ENCODE measurements around the gene FMN1.

FMN1 gene

DNA sequence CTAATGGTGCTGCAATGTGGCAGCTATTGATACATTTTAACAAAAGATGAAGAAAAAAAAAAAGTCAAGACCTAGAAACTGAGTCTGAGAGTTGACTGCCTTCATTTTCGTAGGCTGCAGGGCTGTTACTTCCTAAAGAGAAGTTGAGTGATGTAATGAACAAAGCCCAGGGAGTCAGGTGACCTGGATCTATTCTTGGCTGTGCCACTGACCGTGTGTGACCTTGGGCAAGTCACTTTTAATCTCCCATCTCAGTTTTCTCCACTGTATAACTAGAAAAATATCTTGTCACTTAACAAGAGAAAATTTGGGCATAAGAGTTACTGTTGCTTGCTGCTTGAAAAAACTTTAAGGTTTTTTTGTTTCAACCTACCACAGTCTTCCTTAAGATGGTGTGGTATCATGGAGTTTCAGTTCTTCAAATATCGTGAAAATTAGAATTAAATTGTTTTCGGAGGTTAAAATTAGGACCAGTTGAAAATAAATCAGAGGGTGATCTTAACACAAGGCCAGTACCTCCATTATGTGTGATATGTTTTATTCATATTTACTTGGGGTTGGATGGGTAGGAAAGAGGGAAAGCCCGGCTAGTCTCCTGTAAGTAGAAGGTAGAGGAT, 5.8 kb downstream of the FMN1 start:
- H3K9me3 Mint-ChIP-seq = no peaks in the 10 kb centered on the region
- intact Hi-C loops (cut with micrococcal nuclease) = loop anchor here (10.0 kb wide), 1 partner anchor 54 kb away; no protein-coding TSS in a partner anchor
- peaks cover 21% of the 10 kb centered on the region for H3K27me3 Mint-ChIP-seq
- H3K4me1 Mint-ChIP-seq (ENCODE audit: low read depth) = peaks cover 19% of the 10 kb centered on the region
- no peak overlapping the region for H3K4me3 Mint-ChIP-seq
- no peaks in the 10 kb centered on the region for H3K36me3 Mint-ChIP-seq (ENCODE audit: low read depth)
- H3K27ac Mint-ChIP-seq = peak overlapping the region; percentile 41

DNA sequence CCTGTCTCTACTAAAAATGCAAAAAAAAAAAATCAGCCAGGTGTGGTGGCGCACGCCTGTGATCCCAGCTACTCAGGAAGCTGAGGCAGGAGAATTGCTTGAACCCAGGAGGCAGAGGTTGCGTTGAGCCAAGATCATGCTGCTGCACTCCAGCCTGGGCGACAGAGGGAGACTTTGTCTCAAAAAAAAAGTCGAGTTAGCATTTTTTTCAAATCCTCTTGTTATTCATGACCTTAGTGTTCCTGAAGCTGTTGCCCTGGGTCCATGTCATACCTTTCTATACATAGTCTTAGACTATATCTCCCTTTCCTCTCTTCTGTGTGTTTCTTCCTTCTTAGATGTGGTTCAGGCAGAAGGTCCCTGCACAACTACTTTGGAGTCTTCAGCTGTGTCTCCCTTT, 6.4 kb downstream of the FMN1 start:
- Mint-ChIP-seq H3K4me1 (ENCODE audit: low read depth) (peaks cover 17% of the 10 kb centered on the region), H3K9me3 (no peaks in the 10 kb centered on the region), H3K36me3 (ENCODE audit: low read depth) (no peaks in the 10 kb centered on the region), H3K27ac (no peak overlapping the region), H3K4me3 (no peak overlapping the region), H3K27me3 (peaks cover 15% of the 10 kb centered on the region)
- intact Hi-C loops (cut with micrococcal nuclease) = loop anchor here (10.0 kb wide), 1 partner anchor 53 kb away; no protein-coding TSS in a partner anchor

DNA sequence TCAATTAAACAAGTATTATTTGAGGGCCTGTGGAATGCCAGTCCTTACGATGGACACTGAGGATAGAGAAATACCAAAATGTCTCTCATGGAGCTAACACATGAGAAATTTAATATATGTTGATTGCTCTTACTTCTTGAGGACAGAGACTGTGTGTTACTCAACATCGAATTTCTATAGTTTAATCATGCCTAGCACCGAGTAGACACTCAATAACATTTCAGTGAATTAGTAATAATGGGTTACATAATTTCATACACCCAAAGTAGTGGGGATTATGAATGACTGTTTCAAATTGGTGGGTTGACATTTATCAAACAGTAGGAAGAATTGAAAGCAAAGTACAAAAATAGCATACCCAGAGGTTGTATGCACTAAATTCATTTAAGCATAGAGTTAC, 11.2 kb downstream of the FMN1 start:
- Mint-ChIP-seq H3K36me3 (ENCODE audit: low read depth) (no peaks in the 10 kb centered on the region), H3K9me3 (no peaks in the 10 kb centered on the region)
- intact Hi-C loops (cut with micrococcal nuclease) = loop anchor here (10.0 kb wide), 1 partner anchor 49 kb away; no protein-coding TSS in a partner anchor

DNA sequence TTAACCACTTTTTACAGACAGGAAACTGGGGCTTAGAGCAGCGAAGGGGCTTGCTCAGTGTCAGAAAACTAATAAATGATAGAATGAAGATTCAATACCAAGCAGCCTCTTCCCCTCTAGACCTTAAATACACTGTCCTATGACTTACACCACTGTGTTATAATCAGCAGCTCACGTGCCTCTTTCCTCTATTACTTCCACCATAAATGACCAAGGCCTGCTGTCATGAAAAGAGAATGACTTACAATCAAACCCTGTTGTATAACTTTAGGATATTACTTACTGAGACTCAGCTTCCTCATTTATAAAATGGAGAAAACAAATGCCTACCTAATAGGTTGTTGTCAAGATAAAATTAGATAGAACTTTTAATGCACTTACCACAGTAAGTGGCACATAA, 11.6 kb downstream of the FMN1 start:
- Mint-ChIP-seq H3K4me3 (no peak overlapping the region), H3K4me1 (ENCODE audit: low read depth) (peaks cover 10% of the 10 kb centered on the region)
- intact Hi-C loops (cut with micrococcal nuclease) = loop anchor here (10.0 kb wide), 1 partner anchor 48 kb away; no protein-coding TSS in a partner anchor

More for the DNA sequence above, 11.2 kb downstream of the FMN1 start:
- Mint-ChIP-seq H3K4me1 (ENCODE audit: low read depth) (peaks cover 13% of the 10 kb centered on the region), H3K27ac (no peak overlapping the region), H3K4me3 (no peak overlapping the region), H3K27me3 (no peaks in the 10 kb centered on the region)

DNA sequence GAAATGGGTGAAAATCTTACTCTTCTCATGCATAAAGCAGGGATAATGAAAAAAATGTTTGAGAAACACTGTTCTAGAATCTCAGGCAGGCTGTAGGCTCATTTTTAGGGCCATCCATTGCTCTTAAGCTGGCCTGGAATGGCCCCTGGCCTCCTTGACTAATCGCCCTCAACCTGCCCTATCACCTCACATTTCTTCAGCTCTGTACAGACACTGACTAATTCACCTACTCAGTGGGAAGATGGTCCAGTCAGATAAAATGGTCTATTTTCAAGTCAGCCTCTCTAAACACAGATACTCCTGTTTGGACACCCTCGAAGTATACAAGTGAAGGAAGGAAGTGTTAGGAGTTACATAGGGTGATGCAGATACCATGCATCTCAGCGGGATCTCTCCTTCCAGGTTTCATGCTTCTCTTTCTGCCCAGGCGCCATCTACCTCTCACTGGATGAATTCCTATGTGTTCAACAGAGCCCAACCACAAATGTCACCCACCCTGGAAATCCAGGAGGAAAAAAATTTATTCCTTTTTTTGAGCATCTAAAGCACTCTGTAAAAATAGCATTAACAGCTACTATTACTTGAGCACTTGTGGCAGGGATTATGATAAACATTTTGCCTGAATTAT, 12.1 kb downstream of the FMN1 start:
- intact Hi-C loops (cut with micrococcal nuclease) = loop anchor here (10.0 kb wide), 1 partner anchor 48 kb away; no protein-coding TSS in a partner anchor

More for the DNA sequence above, 11.6 kb downstream of the FMN1 start:
- Mint-ChIP-seq H3K9me3 (no peaks in the 10 kb centered on the region), H3K27ac (no peak overlapping the region), H3K27me3 (no peaks in the 10 kb centered on the region), H3K36me3 (ENCODE audit: low read depth) (no peaks in the 10 kb centered on the region)

DNA sequence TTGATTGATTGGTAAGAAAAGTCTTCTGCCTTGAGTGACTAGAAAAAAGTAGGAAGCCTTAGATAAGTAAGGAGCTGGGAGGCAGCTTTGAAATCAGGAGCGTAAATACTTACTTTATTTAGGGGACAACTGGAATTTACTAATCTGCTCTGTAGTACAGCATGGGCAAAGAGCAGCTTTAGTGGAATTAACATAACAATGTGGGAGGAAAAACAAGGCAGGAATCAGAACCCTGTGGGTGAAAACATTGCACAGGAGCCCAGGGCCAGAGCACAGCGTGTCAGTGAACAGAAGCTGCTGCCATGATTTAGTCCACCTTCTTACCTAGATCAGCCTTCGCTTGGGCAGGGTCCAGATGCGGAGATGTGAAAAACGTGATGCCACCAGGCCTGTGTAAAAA, 14.6 kb downstream of the FMN1 start:
- Mint-ChIP-seq H3K9me3 (no peaks in the 10 kb centered on the region), H3K4me3 (no peak overlapping the region), H3K27ac (no peak overlapping the region), H3K36me3 (ENCODE audit: low read depth) (no peaks in the 10 kb centered on the region), H3K4me1 (ENCODE audit: low read depth) (peaks cover 5% of the 10 kb centered on the region), H3K27me3 (peaks cover 1% of the 10 kb centered on the region)
- intact Hi-C loops (cut with micrococcal nuclease) = loop anchor here (10.0 kb wide), 1 partner anchor 45 kb away; no protein-coding TSS in a partner anchor

More for the DNA sequence above, 12.1 kb downstream of the FMN1 start:
- Mint-ChIP-seq H3K27me3 (peaks cover 1% of the 10 kb centered on the region), H3K9me3 (no peaks in the 10 kb centered on the region), H3K27ac (no peak overlapping the region), H3K4me3 (no peak overlapping the region), H3K36me3 (ENCODE audit: low read depth) (no peaks in the 10 kb centered on the region), H3K4me1 (ENCODE audit: low read depth) (peaks cover 9% of the 10 kb centered on the region)

DNA sequence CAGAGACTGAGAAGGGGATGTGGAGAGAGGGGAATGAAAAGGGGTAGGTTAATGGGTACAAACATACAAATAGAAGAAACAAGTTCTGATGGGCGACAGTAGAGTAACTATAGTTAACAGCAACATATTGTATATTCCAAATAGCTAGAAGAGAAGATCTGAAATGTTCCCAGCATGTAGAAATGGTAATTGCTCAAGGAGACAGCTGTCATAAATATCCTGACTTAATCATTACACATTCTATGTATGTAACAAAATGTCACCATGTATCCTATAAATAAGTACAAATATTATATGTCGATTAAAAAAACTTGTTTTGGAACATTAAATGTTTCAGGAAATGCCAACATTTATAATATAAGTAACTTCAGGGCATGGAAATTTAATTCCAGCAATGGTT, 23.3 kb downstream of the FMN1 start:
- intact Hi-C loops (cut with micrococcal nuclease) = no loop called here
- H3K9me3 Mint-ChIP-seq = no peaks in the 10 kb centered on the region
- H3K36me3 Mint-ChIP-seq (ENCODE audit: low read depth) = no peaks in the 10 kb centered on the region
- H3K4me3 Mint-ChIP-seq = no peak overlapping the region
- H3K27me3 Mint-ChIP-seq = peaks cover 8% of the 10 kb centered on the region
- no peak overlapping the region for H3K27ac Mint-ChIP-seq
- H3K4me1 Mint-ChIP-seq (ENCODE audit: low read depth) = no peaks in the 10 kb centered on the region

DNA sequence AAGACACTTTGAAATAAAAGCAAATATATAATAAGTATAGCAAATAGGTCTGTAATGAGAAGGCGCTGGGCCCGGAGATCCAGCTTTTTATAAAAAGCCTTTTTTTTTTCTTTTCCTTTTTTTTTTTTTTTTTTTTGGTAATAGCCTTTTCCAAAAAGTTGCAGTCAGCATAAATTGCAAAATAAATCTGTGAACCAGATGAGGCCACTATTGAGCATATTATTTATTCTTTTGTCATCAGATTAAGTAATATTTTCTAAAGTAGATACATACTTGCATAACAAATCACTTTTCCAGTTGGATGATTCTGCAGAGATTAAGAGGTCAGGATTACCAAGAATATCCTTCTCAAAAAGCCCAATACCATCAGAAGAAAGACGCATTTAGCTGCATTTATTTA, 24.9 kb downstream of the FMN1 start:
- Mint-ChIP-seq H3K9me3 (no peaks in the 10 kb centered on the region), H3K4me1 (ENCODE audit: low read depth) (no peaks in the 10 kb centered on the region), H3K36me3 (ENCODE audit: low read depth) (no peaks in the 10 kb centered on the region), H3K27me3 (peaks cover 8% of the 10 kb centered on the region), H3K27ac (no peak overlapping the region), H3K4me3 (no peak overlapping the region)
- intact Hi-C loops (cut with micrococcal nuclease) = no loop called here

DNA sequence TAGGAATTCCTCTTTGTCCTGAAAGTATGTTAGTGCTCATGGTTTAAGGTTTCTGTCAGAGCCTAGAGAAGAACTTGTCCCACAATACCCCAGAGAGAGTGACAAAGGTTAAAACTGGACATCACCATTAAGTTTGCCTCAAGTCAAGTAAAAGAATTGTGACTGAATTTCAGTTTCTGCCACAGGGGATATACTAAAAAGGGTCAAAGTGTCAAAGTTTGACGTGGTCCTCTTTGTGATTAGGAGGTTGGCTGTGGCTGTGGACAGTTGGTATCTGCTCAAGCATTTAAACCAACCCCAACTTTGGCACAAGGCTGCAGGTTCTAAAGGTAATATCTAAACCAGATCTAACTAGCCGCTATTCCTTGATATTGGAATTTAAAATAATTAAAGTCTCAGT, 26.1 kb downstream of the FMN1 start:
- no peak overlapping the region for H3K27ac Mint-ChIP-seq
- no peaks in the 10 kb centered on the region for H3K9me3 Mint-ChIP-seq
- intact Hi-C loops (cut with micrococcal nuclease) = no loop called here
- H3K4me3 Mint-ChIP-seq = no peak overlapping the region
- H3K4me1 Mint-ChIP-seq (ENCODE audit: low read depth) = peaks cover 7% of the 10 kb centered on the region
- H3K36me3 Mint-ChIP-seq (ENCODE audit: low read depth) = no peaks in the 10 kb centered on the region
- peaks cover 8% of the 10 kb centered on the region for H3K27me3 Mint-ChIP-seq

DNA sequence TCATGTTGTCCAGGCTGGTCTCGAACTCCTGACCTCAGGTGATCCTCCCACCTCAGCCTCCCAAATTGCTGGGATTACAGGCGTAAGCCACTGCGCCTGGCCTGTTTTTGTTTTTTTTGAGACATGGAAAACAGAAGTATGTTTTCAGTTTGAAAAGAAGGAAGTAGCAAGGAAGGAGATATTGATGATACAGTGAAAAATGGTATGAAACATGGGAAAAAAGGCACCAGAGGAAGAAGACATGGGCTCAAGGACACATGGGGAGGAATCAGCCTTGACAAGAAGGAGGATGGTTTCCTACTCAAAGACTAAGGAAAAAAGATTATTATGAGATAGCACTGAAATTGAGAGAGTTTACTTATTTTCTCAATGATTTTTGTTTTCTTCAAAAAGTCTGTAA, 30.7 kb downstream of the FMN1 start:
- Mint-ChIP-seq H3K27ac (peak overlapping the region; percentile 54), H3K27me3 (peaks cover 5% of the 10 kb centered on the region), H3K4me3 (no peak overlapping the region), H3K4me1 (ENCODE audit: low read depth) (peaks cover 41% of the 10 kb centered on the region), H3K36me3 (ENCODE audit: low read depth) (no peaks in the 10 kb centered on the region), H3K9me3 (no peaks in the 10 kb centered on the region)
- intact Hi-C loops (cut with micrococcal nuclease) = no loop called here

DNA sequence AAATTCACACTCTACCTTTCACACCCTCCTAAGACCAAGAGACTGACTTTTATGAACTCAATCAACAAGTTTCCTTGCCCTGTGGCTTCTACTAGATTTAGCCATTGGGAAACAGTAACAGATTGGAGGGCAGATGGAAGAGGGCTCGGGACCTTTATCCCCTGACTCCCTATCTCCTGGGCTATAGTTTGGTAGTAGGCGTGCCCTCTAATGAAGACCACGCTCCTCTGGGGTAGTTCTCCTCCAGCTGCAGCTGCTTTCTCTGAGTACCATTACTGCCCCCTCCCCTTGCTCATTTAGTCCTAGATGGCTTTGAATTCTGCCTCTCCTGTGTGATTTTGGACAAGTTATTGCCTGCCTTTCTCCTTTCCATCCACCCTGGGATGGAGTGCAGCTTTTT, 33.3 kb downstream of the FMN1 start:
- Mint-ChIP-seq H3K9me3 (no peaks in the 10 kb centered on the region), H3K4me1 (ENCODE audit: low read depth) (peaks cover 54% of the 10 kb centered on the region), H3K27me3 (no peaks in the 10 kb centered on the region), H3K27ac (peak overlapping the region; percentile 7), H3K36me3 (ENCODE audit: low read depth) (no peaks in the 10 kb centered on the region), H3K4me3 (no peak overlapping the region)
- intact Hi-C loops (cut with micrococcal nuclease) = no loop called here

DNA sequence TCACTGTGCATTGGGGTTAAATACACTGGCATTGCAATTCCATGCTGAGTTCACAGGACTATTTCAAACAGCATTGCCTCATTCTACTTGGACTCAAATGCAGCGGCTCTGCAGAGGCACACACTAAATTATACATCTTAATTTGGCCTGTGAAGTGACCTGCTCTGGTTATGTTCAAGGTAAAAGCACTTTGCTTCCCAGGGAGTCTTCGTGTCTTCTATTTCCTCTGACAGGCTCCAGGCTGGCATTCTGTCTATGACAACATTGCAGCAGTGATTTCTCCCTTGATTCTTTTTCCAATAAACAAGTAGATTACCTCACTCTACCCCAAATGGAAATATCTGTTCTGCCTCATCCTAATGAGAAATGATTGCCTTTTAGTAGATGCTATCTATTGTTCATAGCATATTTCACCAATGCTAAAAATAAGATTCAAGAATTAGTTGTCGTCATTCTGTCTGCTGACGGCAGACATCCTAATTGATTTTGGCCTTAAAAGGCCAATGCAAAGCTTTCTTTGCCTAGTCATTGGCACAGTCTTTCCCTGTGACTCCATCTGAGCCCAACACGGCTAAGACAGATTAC, 33.8 kb downstream of the FMN1 start:
- H3K4me3 Mint-ChIP-seq = no peak overlapping the region
- no peaks in the 10 kb centered on the region for H3K36me3 Mint-ChIP-seq (ENCODE audit: low read depth)
- H3K27ac Mint-ChIP-seq = peak overlapping the region; percentile 20
- peaks cover 59% of the 10 kb centered on the region for H3K4me1 Mint-ChIP-seq (ENCODE audit: low read depth)
- H3K27me3 Mint-ChIP-seq = no peaks in the 10 kb centered on the region
- intact Hi-C loops (cut with micrococcal nuclease) = no loop called here
- no peaks in the 10 kb centered on the region for H3K9me3 Mint-ChIP-seq

DNA sequence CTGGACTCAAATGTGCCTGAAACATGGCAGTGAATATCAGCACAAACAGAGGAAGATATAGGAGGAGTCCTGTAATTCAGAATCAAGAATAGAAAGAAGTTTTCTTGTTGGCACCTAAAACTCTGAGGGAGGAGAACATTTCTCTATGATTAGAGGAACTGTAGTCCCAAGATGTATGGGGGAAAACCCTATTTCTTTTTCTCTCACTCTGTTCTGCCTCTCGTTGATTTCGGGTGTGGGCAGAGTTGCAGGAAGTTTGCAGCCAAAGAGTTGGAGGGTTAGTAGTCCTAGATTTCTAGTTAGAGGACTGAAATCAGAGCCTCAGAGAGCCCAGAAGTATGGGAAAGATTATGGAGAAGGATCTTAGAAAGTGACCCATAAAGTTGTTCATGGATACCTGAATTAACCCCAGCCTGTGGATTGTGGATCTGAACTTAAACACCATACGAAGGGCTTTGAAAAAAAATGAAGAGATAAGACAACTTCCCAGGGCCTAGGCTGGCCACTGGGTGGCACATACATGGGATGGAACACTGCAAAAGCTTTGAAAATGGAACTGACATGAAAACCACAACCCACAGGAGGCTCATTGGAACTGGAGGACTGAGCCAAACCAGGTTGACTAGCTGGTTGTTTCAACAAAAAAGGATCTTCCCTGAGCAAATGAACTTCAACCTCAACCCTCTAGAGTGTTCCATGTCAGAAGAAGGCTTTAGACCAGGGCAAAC, 34.6 kb downstream of the FMN1 start:
- intact Hi-C loops (cut with micrococcal nuclease) = loop anchor here (10.0 kb wide), 1 partner anchor 1175 kb away; the partner anchor contains the start of gene SLC12A6

DNA sequence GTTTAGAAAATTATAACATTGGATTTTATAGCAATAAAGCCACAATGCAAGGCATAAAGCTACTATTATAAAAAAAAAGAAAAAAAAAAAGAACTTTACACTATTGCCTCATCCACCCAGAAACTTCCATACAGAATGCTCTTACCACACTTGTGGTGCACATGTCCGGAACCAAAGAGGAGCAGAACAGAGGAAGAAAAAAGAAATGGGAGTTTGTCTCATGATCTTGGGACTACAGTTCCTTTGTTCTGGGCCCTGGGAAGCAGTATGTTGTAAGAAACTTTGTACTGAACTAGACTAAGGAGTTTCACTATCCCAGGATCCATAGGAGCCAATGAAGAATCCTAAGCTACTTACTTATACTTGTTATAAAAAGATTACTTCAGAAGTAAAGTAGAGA, 36.1 kb downstream of the FMN1 start:
- H3K27me3 Mint-ChIP-seq = no peaks in the 10 kb centered on the region
- H3K27ac Mint-ChIP-seq = peak overlapping the region; percentile 25
- H3K9me3 Mint-ChIP-seq = no peaks in the 10 kb centered on the region
- intact Hi-C loops (cut with micrococcal nuclease) = loop anchor here (10.0 kb wide), 1 partner anchor 1176 kb away; the partner anchor contains the start of gene SLC12A6
- peaks cover 75% of the 10 kb centered on the region for H3K4me1 Mint-ChIP-seq (ENCODE audit: low read depth)
- H3K4me3 Mint-ChIP-seq = no peak overlapping the region
- H3K36me3 Mint-ChIP-seq (ENCODE audit: low read depth) = no peaks in the 10 kb centered on the region

More for the DNA sequence above, 34.6 kb downstream of the FMN1 start:
- H3K27me3 Mint-ChIP-seq = no peaks in the 10 kb centered on the region
- H3K36me3 Mint-ChIP-seq (ENCODE audit: low read depth) = no peaks in the 10 kb centered on the region
- peaks cover 67% of the 10 kb centered on the region for H3K4me1 Mint-ChIP-seq (ENCODE audit: low read depth)
- peak overlapping the region; percentile 20 for H3K27ac Mint-ChIP-seq
- H3K9me3 Mint-ChIP-seq = no peaks in the 10 kb centered on the region
- no peak overlapping the region for H3K4me3 Mint-ChIP-seq
